Astrocyte of the hippocampus (primary cell): ENCODE results near the gene RNASEH1.
"Not testable (repeated sequence)": the region's sequence is repeated elsewhere in the genome, so short reads cannot be mapped to it uniquely, and the experiment has no call there.

Source experiments
- DNase-seq: peaks from one replicate; pipeline ENCODE4 v3.0.0; 2011; ENCODE audit warnings: low read depth, low spot score

Gene RNASEH1

GRCh38 chr2:3519255-3520205 is 38.6 kb downstream of the RNASEH1 start, which contains the start of gene ADI1:
Gene ADI1, minus strand, starts transcription at chr2:3519531. Its CDS starts 44 bp downstream, at chr2:3519487.
- DNase-seq: peak; percentile 83

- DNase-seq: peak; percentile 100
Observed at GRCh38 chr2:3518496-3519254, 39.5 kb downstream of the RNASEH1 start.

GRCh38 chr2:3517948-3518495 is 40.1 kb downstream of the RNASEH1 start:
- DNase-seq: no peak

GRCh38 chr2:3516831-3517230 is 41.3 kb downstream of the RNASEH1 start:
- DNase-seq: no peak

- DNase-seq: not testable (repeated sequence)
Observed at GRCh38 chr2:3515438-3515837, 42.7 kb downstream of the RNASEH1 start.

GRCh38 chr2:3513026-3513810 is 44.9 kb downstream of the RNASEH1 start:
- no peak for DNase-seq

GRCh38 chr2:3512086-3512485 is 46.0 kb downstream of the RNASEH1 start:
- peak; percentile 80 for DNase-seq

GRCh38 chr2:3505771-3506170 is 52.4 kb downstream of the RNASEH1 start:
- no peak for DNase-seq

GRCh38 chr2:3504741-3505140 is 53.4 kb downstream of the RNASEH1 start:
- DNase-seq: no peak

GRCh38 chr2:3503483-3503882 is 54.6 kb downstream of the RNASEH1 start:
- no peak for DNase-seq

GRCh38 chr2:3503046-3503445 is 55.1 kb downstream of the RNASEH1 start:
- no peak for DNase-seq

- DNase-seq: no peak
Observed at GRCh38 chr2:3500326-3500899, 57.7 kb downstream of the RNASEH1 start.

- no peak for DNase-seq
Observed at GRCh38 chr2:3498783-3499394, 59.2 kb downstream of the RNASEH1 start.

- DNase-seq: not testable (repeated sequence)
Observed at GRCh38 chr2:3496708-3497080, 61.4 kb downstream of the RNASEH1 start.
